Stomach (tissue), 4 donors: ENCODE data around the gene PRPF6.
A peak's percentile ranks its signal among the peaks of the same experiment; 100 is the strongest.

ENCODE experiments used
- CTCF ChIP-seq, 7 experiments: fragments of 450-650 bp in 4 of 7; fragments of 200-600 bp in 3 of 7; sonication (generic) in 3 of 7; IDR thresholded peaks; one replicate each; pipeline ENCODE4 v1.5.1; 2016 to 2019; ENCODE audit warnings: antibody characterized with exemption in 7 of 7, control low read depth in 2 of 7, mild to moderate bottlenecking in 1 of 7
- EP300 ChIP-seq: sonication (generic); formaldehyde crosslinking; IDR thresholded peaks from one replicate; pipeline ENCODE4 v1.6.1; 2017; ENCODE audit warnings: antibody characterized with exemption
- POLR2A ChIP-seq, 4 donors: fragments of 450-650 bp; IDR thresholded peaks; one replicate each; pipeline ENCODE4 v1.6.1; 2016; ENCODE audit warnings: antibody characterized with exemption in 4 of 4, control low read depth in 2 of 4, mild to moderate bottlenecking in 1 of 4, moderate library complexity in 1 of 4

- TF ChIP-seq CTCF (IDR thresholded peaks at IDR 0.05) = no peak
- peak; percentile 49 for TF ChIP-seq EP300
- TF ChIP-seq POLR2A (IDR thresholded peaks at IDR 0.05) = no peak
Measured at GRCh38 chr20:64027981-64028685, 47.2 kb downstream of the PRPF6 start.
